Nucleus accumbens (tissue), 56 donors: ENCODE measurements around the gene KSR1.

Source experiments
- DNase-seq, 56 donors: peaks; one replicate each; lab custom pipeline; 2025; lab: John Stamatoyannopoulos, UW

KSR1 gene

DNA sequence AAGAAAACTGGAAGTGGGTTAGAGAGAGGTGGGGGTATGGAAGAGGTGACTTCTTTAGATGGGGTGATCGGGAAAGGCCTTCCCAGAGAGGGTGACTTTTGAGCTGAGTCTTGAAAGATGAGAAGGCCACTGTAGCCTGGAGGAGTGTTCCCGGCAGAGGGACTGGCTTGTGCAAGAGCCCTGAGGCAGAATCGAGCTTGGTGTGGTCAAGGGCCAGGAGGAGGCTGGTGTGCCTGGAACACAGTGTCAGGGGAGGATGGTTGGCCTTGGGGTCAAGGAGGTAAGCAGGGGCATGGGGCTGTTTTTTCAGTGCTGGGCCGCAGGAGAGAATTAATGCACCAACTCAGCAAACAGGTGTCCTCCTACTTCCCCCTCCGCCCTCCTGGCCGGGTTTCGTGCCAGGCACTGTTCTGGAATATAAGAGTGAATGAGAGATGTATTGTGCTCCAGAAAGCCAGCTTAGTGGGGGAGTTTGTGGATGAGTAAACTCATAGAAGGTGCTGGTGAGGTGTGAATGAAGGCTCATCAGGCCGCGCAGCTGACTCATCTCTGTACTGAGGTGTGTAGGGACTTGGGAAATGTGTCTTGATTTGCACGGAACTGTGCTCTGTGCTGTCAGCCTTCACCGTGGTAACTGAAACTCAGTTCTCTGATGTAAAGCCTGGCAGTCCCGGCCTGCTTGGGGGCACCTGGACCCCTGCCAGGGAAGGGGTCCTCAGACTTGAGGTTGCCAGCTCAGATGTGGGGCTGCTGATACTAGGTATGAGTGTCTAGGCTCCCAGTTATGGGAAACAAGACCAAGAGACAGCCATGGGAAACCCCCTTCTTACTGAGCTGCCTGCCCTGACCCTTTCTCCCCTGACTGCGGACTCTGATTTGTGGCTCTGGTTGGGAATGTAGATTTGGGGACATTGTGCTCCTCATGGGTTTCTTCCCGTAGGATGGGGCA is 15.3 kb downstream of the KSR1 start:
- DNase-seq = peak in 21 of 56 donors; percentile 6 to 79 (median 38)

DNA sequence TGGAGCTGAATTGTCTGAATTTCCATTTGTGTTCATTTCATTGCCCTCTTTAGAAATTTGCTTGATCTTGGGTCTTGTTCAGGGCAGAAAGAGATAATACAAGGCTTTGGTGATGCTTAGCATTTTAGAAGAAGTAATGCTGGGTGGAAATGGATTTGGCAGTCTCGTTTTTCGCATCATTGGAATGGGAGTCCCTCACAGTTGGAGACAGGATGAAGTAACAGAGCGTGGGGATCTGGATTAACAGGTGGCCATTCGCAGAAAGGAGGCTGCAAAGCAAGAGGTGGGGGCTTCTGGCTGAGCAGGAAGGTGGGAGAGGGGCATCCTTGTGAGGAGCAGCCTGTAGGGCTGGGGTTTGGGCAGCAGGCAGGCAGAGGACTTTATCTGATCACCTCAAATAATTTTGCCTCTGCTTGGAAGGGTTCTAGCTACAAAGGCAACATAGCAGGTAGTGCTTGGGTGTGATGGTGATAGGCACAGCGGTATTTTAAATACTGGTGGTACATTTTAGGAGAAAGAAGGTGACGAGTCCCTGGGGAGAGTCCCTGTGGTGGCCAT is 17.0 kb downstream of the KSR1 start:
- DNase-seq = no peak

DNA sequence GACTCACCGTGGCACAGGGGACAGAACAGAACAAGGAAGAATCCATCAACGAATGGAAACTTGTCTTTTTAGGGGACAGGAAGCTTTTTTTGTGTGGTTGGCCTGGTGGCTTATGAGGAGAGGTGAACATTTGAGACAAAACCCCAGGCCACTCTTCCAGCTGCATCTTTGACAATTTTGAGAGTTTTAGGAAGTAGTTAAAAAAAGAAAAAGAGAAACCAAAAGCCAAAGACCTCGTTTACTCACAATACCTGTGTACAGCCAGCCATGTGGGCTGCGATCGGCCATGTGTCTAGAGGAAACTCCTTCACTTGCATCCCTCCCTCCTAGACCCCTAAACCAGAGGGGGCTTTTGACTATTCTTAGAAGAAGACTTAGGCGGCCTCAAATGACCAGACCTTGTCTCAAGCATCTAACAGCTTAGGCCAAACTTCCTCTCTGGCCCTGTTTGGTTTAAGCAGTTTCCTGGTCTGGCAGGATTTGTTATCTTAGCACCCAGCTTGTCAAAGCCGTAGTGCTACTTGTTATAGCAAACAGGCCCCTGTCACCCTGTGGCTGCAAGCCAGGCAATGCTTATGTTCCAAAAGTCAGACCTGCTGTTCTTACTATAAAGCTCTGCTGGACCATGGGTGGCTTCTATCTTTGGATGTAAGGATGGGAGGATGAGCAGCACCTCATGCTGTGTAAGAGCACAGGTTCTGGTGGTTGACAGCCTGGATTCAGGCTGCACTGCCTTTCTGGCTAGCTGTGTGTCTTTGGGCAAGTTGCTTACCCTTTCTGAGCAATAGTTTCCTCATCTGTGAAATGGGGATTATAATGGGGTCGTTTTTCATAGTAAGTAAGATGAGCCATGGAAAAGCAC is 17.7 kb downstream of the KSR1 start:
- no peak for DNase-seq

DNA sequence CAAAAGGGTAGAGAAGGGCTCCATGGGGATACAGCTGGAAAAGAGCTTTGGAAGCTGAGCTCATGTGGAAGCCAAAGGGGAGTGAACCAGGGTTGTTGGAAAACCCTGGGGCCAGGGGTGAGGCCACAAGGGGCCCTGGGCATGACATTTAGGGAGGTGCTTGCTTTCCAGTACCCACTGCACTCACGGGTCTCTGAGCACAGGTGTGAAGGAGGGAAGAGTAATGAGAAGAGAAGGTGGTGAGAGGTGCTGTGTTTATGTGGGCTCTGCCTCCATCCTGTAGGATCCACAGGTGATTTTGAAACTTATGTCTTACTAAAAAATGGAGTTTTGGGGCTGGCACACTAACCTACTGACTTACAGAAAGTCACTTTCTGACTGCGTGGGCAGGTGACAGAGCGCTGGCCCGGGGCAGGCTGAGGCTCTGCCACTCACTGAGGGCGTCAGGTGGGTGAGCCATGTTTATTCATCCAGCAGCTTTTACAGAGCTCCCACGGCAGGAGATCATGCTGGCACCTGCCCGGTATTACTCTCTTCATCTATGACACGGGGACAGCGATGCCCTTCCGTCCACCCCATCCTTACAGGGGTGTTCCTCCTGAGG is 18.9 kb downstream of the KSR1 start:
- DNase-seq = no peak

DNA sequence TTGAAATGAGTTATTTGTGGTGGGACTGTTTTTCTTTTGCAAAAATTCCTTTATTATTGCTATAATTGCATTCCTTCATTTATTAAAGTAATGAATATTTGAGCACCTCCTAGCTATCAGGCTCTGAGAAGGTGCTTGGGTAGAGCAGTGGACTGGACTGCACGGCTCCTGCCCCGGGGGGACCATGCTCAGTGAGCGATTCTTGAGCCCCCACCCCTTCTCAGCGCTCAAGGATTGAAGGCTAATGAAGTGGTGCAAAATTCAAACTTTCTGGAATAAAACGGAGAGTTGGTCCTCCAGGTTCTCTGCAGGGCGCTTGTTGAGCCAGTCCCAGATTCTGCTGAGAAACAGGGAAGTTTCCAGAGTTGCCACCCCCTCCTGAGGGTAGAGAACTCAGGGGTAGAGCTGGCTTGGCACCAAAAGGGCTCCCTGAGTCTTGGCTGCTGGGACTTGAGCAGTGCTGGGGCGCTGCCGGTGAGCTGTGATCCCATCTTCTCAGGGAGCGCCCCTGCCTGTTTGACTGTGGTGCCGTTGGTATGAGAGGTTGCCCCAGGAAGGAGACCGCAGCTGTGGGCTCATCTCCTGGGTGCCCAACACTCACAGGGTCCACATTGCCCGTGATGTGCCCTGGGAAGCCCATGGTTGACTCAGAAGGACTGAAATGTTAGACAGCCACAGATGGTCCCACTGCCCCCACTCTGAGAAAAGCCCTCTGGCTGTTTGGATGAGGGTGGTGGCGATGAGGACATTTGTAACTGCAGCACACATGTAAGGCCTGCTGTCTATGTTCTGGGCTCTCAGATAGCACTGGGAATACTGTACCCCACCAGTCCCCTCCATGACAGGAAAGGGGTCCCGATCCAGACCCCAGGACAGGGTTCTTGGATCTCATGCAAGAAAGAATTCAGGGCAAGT is 20.0 kb downstream of the KSR1 start:
- no peak for DNase-seq

DNA sequence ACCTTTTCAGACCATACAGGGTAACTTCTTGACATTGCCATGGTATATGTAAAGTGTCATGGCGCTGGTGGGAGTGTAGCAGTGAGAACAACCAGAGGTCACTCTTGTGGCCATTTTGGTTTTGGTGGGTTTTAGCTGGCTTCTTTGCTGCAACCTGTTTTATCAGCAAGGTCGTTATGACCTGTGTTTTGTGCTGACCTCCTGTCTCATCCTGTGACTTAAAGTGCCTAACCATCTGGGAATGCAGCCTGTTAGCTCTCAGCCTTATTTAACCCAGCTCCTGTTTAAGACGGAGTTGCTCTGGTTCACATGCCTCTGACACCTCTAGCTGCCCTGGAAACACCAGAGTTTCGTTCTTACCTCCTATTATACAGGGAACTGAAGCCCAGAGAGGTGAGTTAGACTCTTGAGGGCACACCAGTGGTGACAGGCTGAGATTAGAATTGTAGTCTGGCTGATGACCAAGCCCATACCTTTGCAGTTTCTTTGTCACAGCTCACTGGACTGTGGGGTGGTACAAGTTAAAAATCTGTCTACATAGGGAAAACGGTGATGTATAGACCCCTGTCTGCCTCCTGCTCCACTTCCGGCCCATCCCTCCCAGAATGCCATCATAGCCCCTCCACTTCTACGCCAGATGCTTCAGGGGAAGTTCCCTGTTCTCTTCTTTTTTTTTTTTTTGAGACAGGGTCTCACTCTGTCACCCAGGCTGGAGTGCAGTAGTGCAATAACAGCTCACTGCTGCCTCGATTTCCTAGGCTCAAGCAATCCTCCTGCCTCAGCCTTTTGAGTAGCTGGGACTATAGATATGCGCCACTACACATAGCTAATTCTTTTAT is 21.0 kb downstream of the KSR1 start:
- DNase-seq = no peak

DNA sequence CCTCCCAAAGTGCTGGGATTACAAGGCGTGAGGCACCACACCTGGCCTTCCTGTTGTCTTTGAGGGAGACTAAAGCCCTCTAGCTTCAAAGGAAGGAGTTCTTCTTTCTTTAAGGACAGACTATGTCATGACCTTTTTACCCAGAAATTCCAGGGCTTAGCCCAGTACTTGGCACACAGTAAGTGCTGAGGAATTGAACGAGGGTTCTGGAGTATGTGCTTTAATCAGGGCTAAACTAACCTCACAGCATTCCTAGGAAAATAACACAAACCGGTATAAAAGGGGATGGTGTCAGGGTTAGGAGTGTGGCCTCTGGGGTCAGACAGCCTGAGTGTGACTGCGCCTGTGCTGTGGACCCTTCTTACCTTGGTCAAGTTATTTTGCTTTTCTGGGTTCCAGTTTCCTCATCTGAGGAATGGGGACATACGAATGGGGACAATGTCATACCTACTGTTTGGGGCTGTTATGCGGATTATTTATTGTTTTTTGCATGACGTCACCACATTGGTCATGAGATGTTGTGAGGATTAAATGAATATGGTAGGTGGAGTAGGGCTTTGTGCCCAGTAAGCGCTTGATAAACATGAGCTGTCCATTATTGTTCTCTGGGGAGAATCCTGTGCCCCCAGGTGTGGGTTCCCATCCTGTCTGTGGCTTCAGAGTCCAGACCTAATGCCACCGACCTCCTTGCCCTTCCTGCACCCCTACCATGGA is 21.9 kb downstream of the KSR1 start:
- DNase-seq = no peak

DNA sequence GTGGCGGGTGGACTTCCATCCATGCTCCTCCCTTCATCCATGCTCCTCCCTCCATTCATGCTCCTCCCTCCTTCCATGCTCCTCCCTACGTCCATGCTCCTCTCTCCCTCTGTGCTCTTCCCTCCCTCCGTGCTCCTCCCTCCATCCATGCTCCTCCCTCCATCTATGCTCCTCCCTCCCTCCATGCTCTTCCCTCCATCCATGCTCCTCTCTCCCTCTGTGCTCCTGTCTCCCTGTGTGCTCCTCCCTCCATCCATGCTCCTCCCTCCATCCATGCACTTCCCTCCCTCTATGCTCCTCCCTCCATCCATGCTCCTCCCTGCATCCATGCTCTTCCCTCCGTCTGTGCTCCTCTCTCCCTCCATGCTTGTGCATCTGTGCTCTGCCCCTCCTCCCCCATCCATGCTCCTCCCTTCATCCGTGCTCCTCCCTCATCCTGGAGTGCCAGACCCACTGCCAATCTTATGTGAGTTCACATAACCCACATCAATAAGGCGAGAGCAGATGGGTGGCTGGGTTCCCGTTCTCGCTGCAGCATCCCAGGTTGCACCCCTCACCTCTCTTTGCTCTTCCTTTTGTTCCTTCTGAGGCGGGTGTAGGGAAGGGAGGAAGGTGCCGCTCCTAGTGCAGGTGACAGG is 22.8 kb downstream of the KSR1 start:
- DNase-seq = no peak

DNA sequence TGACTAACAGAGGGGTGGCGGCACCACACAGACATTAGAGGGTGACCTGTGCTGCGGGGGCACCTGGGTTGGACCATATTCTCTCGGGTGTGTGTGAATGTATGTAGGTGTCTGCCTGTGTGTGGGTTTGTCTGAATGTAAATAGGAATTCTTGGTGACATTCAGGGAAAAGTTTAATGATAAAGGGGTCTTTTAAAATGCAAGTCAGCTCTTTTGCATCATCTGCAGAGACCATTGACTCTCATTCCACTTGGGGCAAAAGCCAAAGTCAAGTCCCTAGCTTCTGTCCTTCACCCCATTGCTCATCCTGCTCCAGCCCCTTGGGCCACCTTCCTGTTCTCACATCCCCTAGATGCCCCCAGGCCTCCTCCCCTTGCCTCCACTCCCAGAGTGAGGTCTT is 23.6 kb downstream of the KSR1 start:
- DNase-seq = no peak

DNA sequence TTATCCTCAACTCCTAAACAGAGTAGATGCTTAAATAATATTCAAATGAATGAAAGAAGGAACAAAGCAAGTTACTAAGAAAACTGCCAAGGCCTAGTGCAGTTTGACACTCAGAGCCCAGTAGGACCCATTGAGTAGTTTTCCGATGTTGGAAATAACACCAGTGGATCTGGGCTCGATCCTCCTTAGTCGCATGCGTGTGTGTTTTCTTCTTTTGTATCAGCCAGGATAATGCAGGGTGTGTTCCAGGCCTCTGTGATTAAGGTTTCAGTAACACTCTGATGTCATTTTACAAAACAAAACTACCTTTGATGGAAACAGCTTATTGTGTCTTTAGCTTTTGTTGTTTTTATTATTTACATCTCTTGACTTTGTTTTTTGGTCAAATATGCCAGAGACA is 24.5 kb downstream of the KSR1 start:
- DNase-seq = no peak

DNA sequence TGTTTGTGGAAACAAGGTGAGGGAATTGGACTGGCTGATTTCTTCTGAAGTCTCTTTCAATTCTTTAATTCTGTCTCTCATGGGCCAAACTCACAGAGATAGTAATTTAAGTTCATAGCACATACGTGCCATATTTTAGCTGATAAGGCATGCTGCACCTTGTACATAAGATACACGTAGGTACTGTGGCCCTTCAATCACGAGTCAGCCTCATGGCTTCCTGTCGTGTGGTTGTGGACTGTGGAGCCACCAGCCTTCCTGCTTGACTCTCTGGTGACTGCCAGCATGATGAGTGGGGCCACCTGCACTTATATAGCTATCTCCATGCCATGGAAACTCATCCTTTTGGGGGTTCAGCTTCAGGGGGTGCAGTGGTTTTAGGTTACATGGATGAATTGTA is 25.1 kb downstream of the KSR1 start:
- no peak for DNase-seq

DNA sequence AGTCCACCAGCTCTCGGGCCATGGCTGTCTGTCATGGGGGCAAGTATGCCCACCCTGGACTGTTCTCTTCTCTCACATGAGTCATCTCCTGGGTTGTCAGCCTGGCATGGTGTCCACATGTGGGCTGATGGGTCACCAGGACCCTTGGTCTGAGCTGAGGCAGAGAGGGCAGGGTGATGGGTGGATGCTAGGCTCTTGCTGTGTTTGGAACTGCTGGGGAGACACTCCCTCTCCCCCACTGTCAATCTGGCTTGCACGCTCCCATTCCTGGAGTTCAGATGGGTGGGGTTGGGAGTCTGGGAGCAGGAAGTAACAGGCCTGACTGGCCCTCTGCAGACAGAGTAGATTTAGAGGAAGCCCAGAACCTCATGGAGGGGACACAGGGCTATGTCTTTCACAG is 28.9 kb downstream of the KSR1 start:
- DNase-seq = no peak

DNA sequence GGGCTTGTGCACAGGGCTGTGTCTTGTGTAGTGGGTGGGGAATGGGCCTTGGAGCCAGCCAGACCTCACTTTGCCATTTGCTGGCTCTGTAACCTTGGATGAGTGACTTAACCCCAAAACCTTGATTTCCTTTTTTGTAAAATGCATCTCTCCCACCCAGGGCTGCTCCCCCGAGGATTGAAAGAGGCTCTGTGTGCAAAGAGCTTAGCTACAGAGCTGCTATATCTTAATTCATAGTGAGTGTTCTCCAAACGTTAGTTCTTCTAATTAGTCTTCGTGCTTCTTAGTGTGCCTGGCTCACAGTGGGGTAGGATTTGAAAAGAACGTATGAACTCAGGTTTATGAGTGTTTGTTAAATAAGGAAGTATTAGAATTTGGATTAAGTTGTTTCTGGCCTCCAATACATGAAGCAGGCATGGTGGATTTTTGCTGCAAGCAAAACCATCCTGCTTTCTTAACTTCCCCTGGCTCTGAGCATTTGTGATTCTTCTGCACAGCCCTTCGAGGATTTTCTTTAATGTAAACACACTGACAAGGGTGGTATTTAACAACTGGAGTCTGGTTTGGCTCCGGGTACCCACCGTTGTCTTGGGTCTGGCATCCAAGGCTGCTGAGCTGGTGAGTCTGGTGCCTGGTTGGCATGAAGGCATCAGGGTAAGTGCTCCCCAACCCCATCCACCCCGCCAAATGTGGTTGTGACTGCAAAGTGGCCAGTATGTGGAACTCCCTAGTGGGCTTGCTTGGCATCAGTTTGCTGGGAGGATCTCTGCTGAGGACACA is 29.7 kb downstream of the KSR1 start:
- DNase-seq = no peak

DNA sequence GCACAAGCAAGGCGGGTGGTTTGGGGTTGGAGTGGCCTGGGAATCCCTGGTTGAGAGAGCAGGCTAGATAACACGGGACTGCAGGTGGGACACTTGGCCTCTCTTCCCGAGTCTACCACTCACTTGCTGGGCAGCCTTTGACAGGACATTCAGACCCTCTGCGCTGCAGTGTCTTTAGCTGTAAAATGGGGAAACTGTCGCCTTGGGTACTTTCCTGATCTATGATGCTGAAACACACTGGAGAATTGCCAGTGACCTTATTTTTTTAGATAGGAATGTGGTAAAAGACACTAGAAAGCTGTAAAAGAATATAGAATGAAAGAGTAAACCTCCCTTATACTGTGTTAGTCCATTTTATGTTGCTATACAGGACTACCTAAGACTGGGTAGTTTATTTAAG is 30.5 kb downstream of the KSR1 start:
- DNase-seq = no peak

DNA sequence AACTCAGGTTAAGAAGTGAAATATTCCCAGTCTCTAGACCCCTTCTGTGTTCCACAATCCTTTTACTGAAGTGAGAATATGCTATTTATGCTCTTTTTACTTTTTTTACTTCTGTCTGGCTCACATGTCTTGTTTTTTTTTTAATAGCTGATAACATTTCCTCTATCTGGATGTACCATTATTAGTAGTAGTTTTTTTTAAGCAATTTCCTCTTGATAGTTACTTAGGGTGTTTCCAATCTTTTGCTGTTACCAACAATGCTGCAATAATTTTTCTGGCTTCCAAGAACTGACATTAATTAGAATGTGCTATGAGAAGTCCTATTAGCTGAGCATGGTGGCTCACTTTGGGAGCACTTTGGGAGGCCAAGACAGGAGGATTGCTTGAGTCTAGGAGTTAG is 32.0 kb downstream of the KSR1 start:
- DNase-seq = no peak

DNA sequence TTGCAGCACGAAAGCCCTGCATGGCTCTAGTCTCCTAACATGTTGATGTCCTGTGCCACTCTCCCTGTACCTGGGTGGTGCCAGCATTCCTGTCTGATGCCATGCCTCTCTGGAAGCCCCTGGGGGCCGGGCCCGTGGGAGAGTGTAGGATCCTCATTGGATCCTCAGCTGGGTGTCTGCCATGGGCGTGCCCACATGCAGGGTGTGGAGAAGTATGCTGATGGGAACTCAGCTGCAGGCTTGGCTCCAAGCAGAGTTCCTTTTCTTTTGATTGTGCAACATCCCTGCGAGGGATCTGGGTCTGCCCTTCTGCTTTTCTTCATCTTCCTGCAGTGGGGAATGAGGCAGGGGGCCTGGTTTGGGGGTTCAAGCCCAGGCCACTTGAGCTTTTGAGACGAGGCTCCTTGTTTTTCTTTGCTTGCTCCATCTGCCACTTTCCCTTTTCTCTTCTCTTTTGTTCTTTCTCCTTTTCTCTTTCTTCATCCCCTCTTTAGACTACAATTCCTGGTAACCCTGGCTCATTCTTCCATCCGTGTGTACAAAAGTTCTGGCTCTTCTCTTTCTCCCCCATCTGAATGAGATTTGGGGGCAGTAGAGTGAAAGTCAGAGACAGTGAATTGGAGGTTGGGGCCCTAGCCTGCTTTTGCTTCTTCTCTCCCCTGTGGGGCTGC is 32.9 kb downstream of the KSR1 start:
- DNase-seq = peak in 7 of 56 donors; percentile 7 to 45 (median 24)
